Colonic mucosa (tissue), 4 donors: ENCODE measurements around the gene PTPRA. TPM values are rescaled to one million over a fixed set of nuclear protein-coding genes. Genes with fewer than 3 reads are reported as not detected.

Source experiments
- DNase-seq: peaks from one replicate; pipeline ENCODE4 v3.0.0-alpha.2; 2020
- H3K27ac ChIP-seq: fragments of 200-600 bp; one replicate; pipeline ENCODE4 v1.8.0; 2021
- H3K27me3 ChIP-seq: fragments of 200-600 bp; one replicate; pipeline ENCODE4 v1.8.0; 2021
- H3K36me3 ChIP-seq: fragments of 200-600 bp; one replicate; pipeline ENCODE4 v1.8.0; 2021
- H3K4me1 ChIP-seq: fragments of 200-600 bp; one replicate; pipeline ENCODE4 v1.8.0; 2021; ENCODE audit warnings: mild to moderate bottlenecking
- H3K4me3 ChIP-seq: fragments of 200-600 bp; one replicate; pipeline ENCODE4 v1.8.0; 2021
- H3K9ac ChIP-seq, 2 donors: one replicate each; pipeline ENCODE4 v1.7.0; 2013; ENCODE audit warnings: control low read depth in 2 of 2, low read depth in 2 of 2, low read length in 2 of 2
- H3K9me3 ChIP-seq: fragments of 200-600 bp; one replicate; pipeline ENCODE4 v1.8.0; 2021
- CTCF ChIP-seq: fragments of 200-600 bp; IDR thresholded peaks from one replicate; pipeline ENCODE4 v1.8.0; 2022; ENCODE audit warnings: antibody characterized with exemption, mild to moderate bottlenecking
- intact Hi-C: fragments of 100-400 bp; cut with DNase I; formaldehyde crosslinking; loops from one replicate; pipeline ENCODE4 v1.14.1; 2022
- total RNA-seq, 2 donors: library from RNA; stranded (reverse); fragmentation: NEBNext Ultra II Directional in 1 of 2; extraction: Animal tissue kit (Norgen Biotek cat#: 25700) in 1 of 2; gene quantifications; one replicate each; pipeline ENCODE4 v1.2.1, GENCODE V29; 2021
- donor health status: healthy.
- donor health status: DM: no; HTN: no; CAD: no.
- donor health status: DM: no; HTN: no; CAD: no.

PTPRA gene
- total RNA-seq, 2 donors from 2014 or later: 30.3 to 55.2 TPM

GRCh38 chr20:2946988-2947961 lies 74.0 kb downstream of the PTPRA start:
- H3K9me3 ChIP-seq: no peaks in the 10 kb centered on the region
- H3K36me3 ChIP-seq: no peaks in the 10 kb centered on the region
- H3K27me3 ChIP-seq: no peaks in the 10 kb centered on the region
- H3K4me1 ChIP-seq: no peaks in the 10 kb centered on the region
- no peak for TF ChIP-seq CTCF
- H3K9ac ChIP-seq: no peak overlapping the region
- H3K4me3 ChIP-seq: no peak overlapping the region
- no peak overlapping the region for H3K27ac ChIP-seq
- intact Hi-C loops: no loop called here
- no peak for DNase-seq

- H3K9me3 ChIP-seq: no peaks in the 10 kb centered on the region
- no peak for DNase-seq
- no peaks in the 10 kb centered on the region for H3K36me3 ChIP-seq
- intact Hi-C loops: no loop called here
- no peak overlapping the region for H3K27ac ChIP-seq
- no peak overlapping the region for H3K9ac ChIP-seq
- H3K27me3 ChIP-seq: no peaks in the 10 kb centered on the region
- no peak overlapping the region for H3K4me3 ChIP-seq
- TF ChIP-seq CTCF: no peak
- no peaks in the 10 kb centered on the region for H3K4me1 ChIP-seq
These were observed 75.7 kb downstream of the PTPRA start for GRCh38 chr20:2948968-2949367.

GRCh38 chr20:2952766-2953165 lies 79.5 kb downstream of the PTPRA start:
- Histone ChIP-seq H3K4me1 (no peaks in the 10 kb centered on the region), H3K36me3 (no peaks in the 10 kb centered on the region), H3K4me3 (no peak overlapping the region), H3K27me3 (no peaks in the 10 kb centered on the region), H3K27ac (no peak overlapping the region), H3K9ac (no peak overlapping the region), H3K9me3 (no peaks in the 10 kb centered on the region)
- intact Hi-C loops: no loop called here
- no peak for DNase-seq
- no peak for TF ChIP-seq CTCF

DNA sequence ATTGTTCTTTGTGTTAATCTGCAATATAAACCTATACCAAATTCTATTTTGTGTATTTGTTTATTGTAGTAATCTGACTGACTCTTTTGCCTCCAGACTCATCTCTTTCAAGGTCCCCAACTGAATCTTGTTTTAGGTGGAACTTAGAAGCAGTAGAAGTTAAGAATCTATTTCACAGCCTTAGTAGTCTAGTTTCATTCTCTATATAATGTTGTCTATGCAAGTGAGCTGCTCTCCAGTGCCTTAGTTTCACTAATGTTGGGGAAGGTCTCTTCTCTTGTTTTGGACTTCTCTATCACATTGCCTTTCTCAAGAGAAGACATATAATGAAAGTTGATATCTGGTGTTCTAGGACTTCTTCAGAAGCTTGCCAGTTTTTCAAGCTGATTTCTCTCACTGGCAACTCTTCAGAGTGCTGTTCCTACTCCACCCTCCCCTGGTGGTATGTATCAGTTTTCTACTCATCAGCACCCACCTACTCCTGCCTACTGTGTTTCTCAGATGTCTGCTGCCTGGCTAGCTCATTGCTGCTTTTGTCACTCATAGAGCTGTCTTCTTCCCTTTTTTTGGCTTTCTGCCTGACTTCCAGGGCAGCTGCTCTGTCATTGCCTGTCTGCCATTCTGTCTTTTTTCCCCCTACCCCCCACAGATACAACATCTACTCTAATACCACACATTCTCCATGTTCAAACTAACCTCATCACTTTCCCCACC lies 82.1 kb downstream of the PTPRA start:
- Histone ChIP-seq H3K4me1 (no peaks in the 10 kb centered on the region), H3K9ac (no peak overlapping the region), H3K27me3 (no peaks in the 10 kb centered on the region), H3K36me3 (no peaks in the 10 kb centered on the region), H3K9me3 (no peaks in the 10 kb centered on the region), H3K4me3 (no peak overlapping the region), H3K27ac (no peak overlapping the region)
- TF ChIP-seq CTCF: no peak
- DNase-seq: no peak
- intact Hi-C loops: no loop called here

GRCh38 chr20:2956480-2956879 lies 83.2 kb downstream of the PTPRA start:
- no peaks in the 10 kb centered on the region for H3K4me1 ChIP-seq
- no peaks in the 10 kb centered on the region for H3K9me3 ChIP-seq
- H3K36me3 ChIP-seq: no peaks in the 10 kb centered on the region
- H3K27ac ChIP-seq: no peak overlapping the region
- intact Hi-C loops: no loop called here
- no peak for DNase-seq
- no peak overlapping the region for H3K9ac ChIP-seq
- H3K27me3 ChIP-seq: no peaks in the 10 kb centered on the region
- TF ChIP-seq CTCF: no peak
- H3K4me3 ChIP-seq: no peak overlapping the region
